ENCODE measurements around the gene ZNF664. TPM values are rescaled to one million over a fixed set of nuclear protein-coding genes. Genes with fewer than 3 reads are reported as not detected.

The ZNF664 gene
- total RNA-seq, 1 donor, result 95.2 TPM

GRCh38 chr12:123960029-123960735 is 12.8 kb upstream of the ZNF664 start:
- Histone ChIP-seq H3K36me3 (ENCODE audit: insufficient read depth, low read length) (peaks cover 3% of the 10 kb centered on the region), H2AFZ (ENCODE audit: low read length) (no peak overlapping the region), H3K4me2 (ENCODE audit: insufficient read depth, low read length) (no peak overlapping the region), H3K4me1 (ENCODE audit: insufficient read depth, low read length) (no peaks in the 10 kb centered on the region), H3K27ac (ENCODE audit: low read depth, low read length) (no peak overlapping the region), H4K20me1 (ENCODE audit: insufficient read depth, low read length) (peaks cover 23% of the 10 kb centered on the region), H3K9me3 (ENCODE audit: low read depth, low read length) (no peaks in the 10 kb centered on the region), H3K27me3 (ENCODE audit: insufficient read depth, low read length) (no peaks in the 10 kb centered on the region), H3K4me3 (ENCODE audit: insufficient read depth, low read length) (no peak overlapping the region), H3K79me2 (ENCODE audit: insufficient read depth, low read length) (peaks cover 34% of the 10 kb centered on the region)
- DNase-seq (ENCODE audit: insufficient read length, low spot score, missing footprints), result no peak
- no peak for TF ChIP-seq CTCF (IDR thresholded peaks at IDR 0.05; ENCODE audit: extremely low read depth, low read depth, low read length)

GRCh38 chr12:123960856-123961255 is 12.2 kb upstream of the ZNF664 start:
- peaks cover 27% of the 10 kb centered on the region for H4K20me1 ChIP-seq (ENCODE audit: insufficient read depth, low read length)
- no peak for TF ChIP-seq CTCF (IDR thresholded peaks at IDR 0.05; ENCODE audit: extremely low read depth, low read depth, low read length)
- H2AFZ ChIP-seq (ENCODE audit: low read length), result no peak overlapping the region
- no peak overlapping the region for H3K4me2 ChIP-seq (ENCODE audit: insufficient read depth, low read length)
- peaks cover 39% of the 10 kb centered on the region for H3K79me2 ChIP-seq (ENCODE audit: insufficient read depth, low read length)
- H3K27me3 ChIP-seq (ENCODE audit: insufficient read depth, low read length), result no peaks in the 10 kb centered on the region
- no peak for DNase-seq (ENCODE audit: insufficient read length, low spot score, missing footprints)
- peaks cover 10% of the 10 kb centered on the region for H3K36me3 ChIP-seq (ENCODE audit: insufficient read depth, low read length)
- no peaks in the 10 kb centered on the region for H3K9me3 ChIP-seq (ENCODE audit: low read depth, low read length)
- no peak overlapping the region for H3K4me3 ChIP-seq (ENCODE audit: insufficient read depth, low read length)
- H3K27ac ChIP-seq (ENCODE audit: low read depth, low read length), result no peak overlapping the region
- H3K4me1 ChIP-seq (ENCODE audit: insufficient read depth, low read length), result no peaks in the 10 kb centered on the region

- Histone ChIP-seq H3K27me3 (ENCODE audit: insufficient read depth, low read length) (no peaks in the 10 kb centered on the region), H3K4me3 (ENCODE audit: insufficient read depth, low read length) (no peak overlapping the region), H3K4me1 (ENCODE audit: insufficient read depth, low read length) (peaks cover 7% of the 10 kb centered on the region), H2AFZ (ENCODE audit: low read length) (no peak overlapping the region), H3K36me3 (ENCODE audit: insufficient read depth, low read length) (peaks cover 14% of the 10 kb centered on the region), H3K79me2 (ENCODE audit: insufficient read depth, low read length) (peaks cover 44% of the 10 kb centered on the region), H3K9me3 (ENCODE audit: low read depth, low read length) (no peaks in the 10 kb centered on the region), H4K20me1 (ENCODE audit: insufficient read depth, low read length) (peaks cover 32% of the 10 kb centered on the region), H3K4me2 (ENCODE audit: insufficient read depth, low read length) (no peak overlapping the region), H3K27ac (ENCODE audit: low read depth, low read length) (no peak overlapping the region)
- no peak for TF ChIP-seq CTCF (IDR thresholded peaks at IDR 0.05; ENCODE audit: extremely low read depth, low read depth, low read length)
- DNase-seq (ENCODE audit: insufficient read length, low spot score, missing footprints), result no peak
Observed at GRCh38 chr12:123961585-123962345, 11.2 kb upstream of the ZNF664 start.

DNA sequence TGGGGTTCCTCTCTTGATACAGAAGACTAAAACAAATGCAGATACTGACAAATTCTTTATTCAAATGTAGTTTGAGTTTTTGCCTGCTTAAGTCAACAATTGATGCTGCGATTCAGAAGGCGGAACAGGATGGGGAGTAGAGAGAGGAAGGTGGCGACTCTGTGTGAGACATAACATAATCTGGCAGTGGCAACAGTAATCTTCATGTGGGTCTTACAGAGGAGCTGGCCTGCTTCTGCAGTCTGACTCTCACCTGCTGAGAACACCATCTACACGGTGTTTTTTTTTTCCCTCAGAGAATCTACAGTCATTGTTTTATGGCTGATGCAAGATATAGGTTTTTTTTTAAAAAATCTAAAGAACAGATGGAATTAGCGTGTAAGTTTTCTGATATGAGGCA is 10.5 kb upstream of the ZNF664 start:
- Histone ChIP-seq H3K4me2 (ENCODE audit: insufficient read depth, low read length) (no peak overlapping the region), H4K20me1 (ENCODE audit: insufficient read depth, low read length) (peaks cover 34% of the 10 kb centered on the region), H3K36me3 (ENCODE audit: insufficient read depth, low read length) (peaks cover 14% of the 10 kb centered on the region), H3K4me1 (ENCODE audit: insufficient read depth, low read length) (peaks cover 14% of the 10 kb centered on the region), H3K9me3 (ENCODE audit: low read depth, low read length) (no peaks in the 10 kb centered on the region), H3K27me3 (ENCODE audit: insufficient read depth, low read length) (no peaks in the 10 kb centered on the region), H3K27ac (ENCODE audit: low read depth, low read length) (no peak overlapping the region), H2AFZ (ENCODE audit: low read length) (no peak overlapping the region), H3K4me3 (ENCODE audit: insufficient read depth, low read length) (no peak overlapping the region), H3K79me2 (ENCODE audit: insufficient read depth, low read length) (peaks cover 50% of the 10 kb centered on the region)
- no peak for TF ChIP-seq CTCF (IDR thresholded peaks at IDR 0.05; ENCODE audit: extremely low read depth, low read depth, low read length)
- DNase-seq (ENCODE audit: insufficient read length, low spot score, missing footprints), result no peak
